Loucy (cell line): ENCODE data around the gene LRRC66.

Experiments
- H2AFZ ChIP-seq: fragments of 200-600 bp; sonication (generic); 2 replicates; pipeline ENCODE4 v1.6.0; 2016; ENCODE audit warnings: antibody characterized with exemption, mild to moderate bottlenecking, low read length, moderate library complexity
- H3F3A ChIP-seq: fragments of 200-600 bp; 2 replicates; pipeline ENCODE4 v1.6.0; 2016; ENCODE audit warnings: antibody characterized with exemption, low read depth, mild to moderate bottlenecking
- H3K27me3 ChIP-seq: fragments of 200-600 bp; sonication (generic); 2 replicates; pipeline ENCODE4 v1.6.1; 2014; ENCODE audit warnings: low read length, mild to moderate bottlenecking; ENCODE audit not compliant: insufficient read depth, poor library complexity, severe bottlenecking
- H3K36me3 ChIP-seq: fragments of 200-600 bp; sonication (generic); 2 replicates; pipeline ENCODE4 v1.6.1; 2016; ENCODE audit warnings: low read length; ENCODE audit not compliant: insufficient read depth
- H3K4me1 ChIP-seq: fragments of 200-600 bp; sonication (generic); 2 replicates; pipeline ENCODE4 v1.5.1; 2014; ENCODE audit warnings: low read length, mild to moderate bottlenecking; ENCODE audit not compliant: insufficient read depth, poor library complexity, severe bottlenecking
- H3K4me2 ChIP-seq: fragments of 200-600 bp; sonication (generic); 2 replicates; pipeline ENCODE4 v1.6.0; 2014; ENCODE audit warnings: antibody characterized with exemption, low read length, low read depth, mild to moderate bottlenecking; ENCODE audit not compliant: poor library complexity, severe bottlenecking
- H3K4me3 ChIP-seq: fragments of 200-600 bp; sonication (generic); 2 replicates; pipeline ENCODE4 v1.5.1; 2014; ENCODE audit warnings: low read length, mild to moderate bottlenecking, mixed read lengths; ENCODE audit not compliant: poor library complexity, severe bottlenecking
- H3K79me2 ChIP-seq: fragments of 200-600 bp; sonication (generic); 2 replicates; pipeline ENCODE4 v1.6.1; 2014; ENCODE audit warnings: low read length; ENCODE audit not compliant: insufficient read depth
- H3K9ac ChIP-seq: fragments of 200-600 bp; sonication (generic); 2 replicates; pipeline ENCODE4 v1.6.0; 2014; ENCODE audit warnings: mild to moderate bottlenecking, low read depth, low read length, moderate library complexity; ENCODE audit not compliant: poor library complexity, severe bottlenecking
- H3K9me2 ChIP-seq: fragments of 200-600 bp; sonication (generic); replicated peaks from 2 replicates; pipeline ENCODE4 v1.6.1; 2016; ENCODE audit warnings: low read depth, low read length, mixed read lengths
- H3K9me3 ChIP-seq: fragments of 200-600 bp; sonication (generic); 2 replicates; pipeline ENCODE4 v1.6.1; 2014; ENCODE audit warnings: mild to moderate bottlenecking, antibody characterized with exemption, low read length, low read depth; ENCODE audit not compliant: insufficient read depth
- H4K20me1 ChIP-seq: fragments of 200-600 bp; sonication (generic); 2 replicates; pipeline ENCODE4 v1.6.0; 2014; ENCODE audit warnings: antibody characterized with exemption, low read length, mild to moderate bottlenecking; ENCODE audit not compliant: insufficient read depth, poor library complexity, severe bottlenecking
- CTCF ChIP-seq: fragments of 200-600 bp; sonication (generic); conservative IDR thresholded peaks from 2 replicates; pipeline ENCODE4 v1.5.1; 2014; ENCODE audit warnings: mild to moderate bottlenecking, antibody characterized with exemption, low read length
- EZH2phosphoT487 ChIP-seq: fragments of 200-600 bp; IDR thresholded peaks from 2 replicates; pipeline ENCODE4 v1.6.1; 2018; ENCODE audit warnings: antibody characterized with exemption, mild to moderate bottlenecking, moderate library complexity, borderline replicate concordance

LRRC66 gene

GRCh38 chr4:51960486-51960885 lies 59.7 kb downstream of the LRRC66 start:
- no peaks in the 10 kb centered on the region for H3K9me3 ChIP-seq
- TF ChIP-seq CTCF (no peak), EZH2phosphoT487 (no peak)
- H3K9ac ChIP-seq, result no peak overlapping the region
- no peaks in the 10 kb centered on the region for H3F3A ChIP-seq
- no peaks in the 10 kb centered on the region for H3K9me2 ChIP-seq
- no peaks in the 10 kb centered on the region for H4K20me1 ChIP-seq
- no peak overlapping the region for H3K4me2 ChIP-seq
- H3K4me1 ChIP-seq, result no peaks in the 10 kb centered on the region
- no peaks in the 10 kb centered on the region for H3K79me2 ChIP-seq
- no peak overlapping the region for H3K4me3 ChIP-seq
- H2AFZ ChIP-seq, result no peak overlapping the region
- no peaks in the 10 kb centered on the region for H3K36me3 ChIP-seq
- no peaks in the 10 kb centered on the region for H3K27me3 ChIP-seq

GRCh38 chr4:51958199-51958968 lies 61.8 kb downstream of the LRRC66 start:
- Histone ChIP-seq H2AFZ (no peak overlapping the region), H3F3A (no peaks in the 10 kb centered on the region), H3K9ac (no peak overlapping the region), H3K4me1 (no peaks in the 10 kb centered on the region), H3K9me3 (no peaks in the 10 kb centered on the region), H3K27me3 (no peaks in the 10 kb centered on the region), H3K79me2 (no peaks in the 10 kb centered on the region), H3K4me2 (no peak overlapping the region), H3K4me3 (no peak overlapping the region), H3K9me2 (no peaks in the 10 kb centered on the region), H4K20me1 (no peaks in the 10 kb centered on the region), H3K36me3 (no peaks in the 10 kb centered on the region)
- no peak for TF ChIP-seq CTCF
- no peak for TF ChIP-seq EZH2phosphoT487
